Muscle of leg (tissue), 11 donors: ENCODE data around the gene NUF2. TPM values are rescaled to one million over a fixed set of nuclear protein-coding genes. Genes with fewer than 3 reads are reported as not detected.
"Not testable (repeated sequence)": the region's sequence is repeated elsewhere in the genome, so short reads cannot be mapped to it uniquely, and the experiment has no call there.

ENCODE experiments used
- DNase-seq: peaks from one replicate; pipeline ENCODE4 v3.0.0; 2013
- H3K27ac ChIP-seq: one replicate; pipeline ENCODE4 v1.5.1; 2013; ENCODE audit warnings: mild to moderate bottlenecking, low read length, control low read depth
- H3K27me3 ChIP-seq: one replicate; pipeline ENCODE4 v1.6.1; 2013; ENCODE audit warnings: low read length; ENCODE audit not compliant: control insufficient read depth, insufficient read depth
- H3K36me3 ChIP-seq: one replicate; pipeline ENCODE4 v1.6.1; 2013; ENCODE audit warnings: low read length; ENCODE audit not compliant: control insufficient read depth, insufficient read depth
- H3K4me1 ChIP-seq: one replicate; pipeline ENCODE4 v1.6.1; 2013; ENCODE audit warnings: low read length; ENCODE audit not compliant: control insufficient read depth, insufficient read depth
- H3K4me3 ChIP-seq: one replicate; pipeline ENCODE4 v1.5.1; 2013; ENCODE audit warnings: low read length, control low read depth
- H3K9me3 ChIP-seq: replicated peaks from 2 replicates; pipeline ENCODE4 v1.6.1; 2013; ENCODE audit warnings: low read depth, low read length; ENCODE audit not compliant: control insufficient read depth
- WGBS: methylation state at CpG from one replicate; pipeline ENCODE4 v1.1.5; 2013; ENCODE audit warnings: missing lambda C conversion rate; ENCODE audit not compliant: insufficient coverage; 5-methylcytosine and 5-hydroxymethylcytosine counted together
- polyA plus RNA-seq, 8 donors: library from polyadenylated mRNA; unstranded; fragments of 120-200 nt; gene quantifications; one replicate each; pipeline versions ENCODE4 v1.2.1 to v1.2.3, GENCODE V29; 2013; ENCODE audit warnings: inconsistent platforms in 1 of 8, low replicate concordance in 1 of 8; ENCODE audit not compliant: insufficient read length in 8 of 8, insufficient read depth in 1 of 8
- total RNA-seq: library from RNA; stranded (reverse); fragments of 120-200 nt; gene quantifications from one replicate; pipeline ENCODE4 v1.2.4, GENCODE V29; 2013

The NUF2 gene
- total and polyA plus RNA-seq, 9 donors: 9.9 to 15.6 (median 12.0) TPM

GRCh38 chr1:163323339-163323738 lies 1.6 kb downstream of the NUF2 start:
- not testable (repeated sequence) for H3K9me3 ChIP-seq, DNase-seq, H3K27ac ChIP-seq, H3K4me3 ChIP-seq, H3K4me1 ChIP-seq, H3K27me3 ChIP-seq, H3K36me3 ChIP-seq
- no CpG with 5 or more reads among the region's 3 CpGs for WGBS

GRCh38 chr1:163331116-163331515 lies 9.4 kb downstream of the NUF2 start:
- no CpG with 5 or more reads among the region's 2 CpGs for WGBS
- Histone ChIP-seq H3K4me1 (no peaks in the 10 kb centered on the region), H3K27ac (no peak overlapping the region), H3K27me3 (no peaks in the 10 kb centered on the region), H3K9me3 (no peaks in the 10 kb centered on the region), H3K36me3 (no peaks in the 10 kb centered on the region), H3K4me3 (no peak overlapping the region)
- no peak for DNase-seq

- Histone ChIP-seq H3K27ac (no peak overlapping the region), H3K4me1 (no peaks in the 10 kb centered on the region), H3K36me3 (no peaks in the 10 kb centered on the region), H3K9me3 (no peaks in the 10 kb centered on the region), H3K27me3 (no peaks in the 10 kb centered on the region), H3K4me3 (no peak overlapping the region)
- no peak for DNase-seq
- no CpG with 5 or more reads among the region's 1 CpG for WGBS
These were observed 13.5 kb downstream of the NUF2 start for GRCh38 chr1:163335216-163335615.

- Histone ChIP-seq H3K4me3 (no peak overlapping the region), H3K36me3 (no peaks in the 10 kb centered on the region)
- no CpG with 5 or more reads among the region's 1 CpG for WGBS
These were observed 15.9 kb downstream of the NUF2 start for GRCh38 chr1:163337631-163338030.

GRCh38 chr1:163346326-163346870 lies 24.6 kb downstream of the NUF2 start:
- H3K27ac ChIP-seq: no peak overlapping the region
- no peak for DNase-seq
- peaks cover 8% of the 10 kb centered on the region for H3K36me3 ChIP-seq
- no peaks in the 10 kb centered on the region for H3K27me3 ChIP-seq
- no peak overlapping the region for H3K4me3 ChIP-seq
- H3K4me1 ChIP-seq: no peaks in the 10 kb centered on the region
- H3K9me3 ChIP-seq: no peaks in the 10 kb centered on the region
- WGBS: no CpG with 5 or more reads among the region's 4 CpGs

More at GRCh38 chr1:163337631-163338030, 15.9 kb downstream of the NUF2 start:
- H3K9me3 ChIP-seq: no peaks in the 10 kb centered on the region
- DNase-seq: no peak
- H3K27me3 ChIP-seq: no peaks in the 10 kb centered on the region
- no peaks in the 10 kb centered on the region for H3K4me1 ChIP-seq
- H3K27ac ChIP-seq: no peak overlapping the region

GRCh38 chr1:163347106-163347505 lies 25.4 kb downstream of the NUF2 start:
- H3K27ac ChIP-seq: no peak overlapping the region
- peaks cover 8% of the 10 kb centered on the region for H3K36me3 ChIP-seq
- H3K27me3 ChIP-seq: no peaks in the 10 kb centered on the region
- H3K4me3 ChIP-seq: no peak overlapping the region
- no CpG with 5 or more reads among the region's 2 CpGs for WGBS
- DNase-seq: no peak
- no peaks in the 10 kb centered on the region for H3K4me1 ChIP-seq
- no peaks in the 10 kb centered on the region for H3K9me3 ChIP-seq

- Histone ChIP-seq H3K27me3 (no peaks in the 10 kb centered on the region), H3K4me3 (no peak overlapping the region), H3K36me3 (no peaks in the 10 kb centered on the region), H3K9me3 (no peaks in the 10 kb centered on the region), H3K4me1 (no peaks in the 10 kb centered on the region), H3K27ac (no peak overlapping the region)
- no CpG with 5 or more reads among the region's 2 CpGs for WGBS
- DNase-seq: no peak
These were observed 30.2 kb downstream of the NUF2 start for GRCh38 chr1:163351912-163352311.

- H3K4me3 ChIP-seq: no peak overlapping the region
- no peaks in the 10 kb centered on the region for H3K4me1 ChIP-seq
- no CpG with 5 or more reads among the region's 2 CpGs for WGBS
- no peak overlapping the region for H3K27ac ChIP-seq
- H3K9me3 ChIP-seq: no peaks in the 10 kb centered on the region
- H3K27me3 ChIP-seq: no peaks in the 10 kb centered on the region
- DNase-seq: no peak
- H3K36me3 ChIP-seq: no peaks in the 10 kb centered on the region
These were observed 35.6 kb downstream of the NUF2 start for GRCh38 chr1:163357378-163357777.

GRCh38 chr1:163358172-163358571 lies 36.4 kb downstream of the NUF2 start:
- not testable (repeated sequence) for H3K4me1 ChIP-seq, H3K27ac ChIP-seq, DNase-seq, H3K4me3 ChIP-seq, H3K27me3 ChIP-seq, H3K36me3 ChIP-seq, H3K9me3 ChIP-seq
- no CpG with 5 or more reads among the region's 11 CpGs for WGBS

GRCh38 chr1:163361123-163361934 lies 39.6 kb downstream of the NUF2 start:
- Histone ChIP-seq H3K27ac (no peak overlapping the region), H3K36me3 (no peaks in the 10 kb centered on the region), H3K4me1 (no peaks in the 10 kb centered on the region), H3K4me3 (no peak overlapping the region), H3K9me3 (no peaks in the 10 kb centered on the region), H3K27me3 (no peaks in the 10 kb centered on the region)
- 0% methylated on average over 1 of the region's 5 CpGs for WGBS
- DNase-seq: peak; percentile 12
